ENCODE results near the gene SPRY4.

DNA sequence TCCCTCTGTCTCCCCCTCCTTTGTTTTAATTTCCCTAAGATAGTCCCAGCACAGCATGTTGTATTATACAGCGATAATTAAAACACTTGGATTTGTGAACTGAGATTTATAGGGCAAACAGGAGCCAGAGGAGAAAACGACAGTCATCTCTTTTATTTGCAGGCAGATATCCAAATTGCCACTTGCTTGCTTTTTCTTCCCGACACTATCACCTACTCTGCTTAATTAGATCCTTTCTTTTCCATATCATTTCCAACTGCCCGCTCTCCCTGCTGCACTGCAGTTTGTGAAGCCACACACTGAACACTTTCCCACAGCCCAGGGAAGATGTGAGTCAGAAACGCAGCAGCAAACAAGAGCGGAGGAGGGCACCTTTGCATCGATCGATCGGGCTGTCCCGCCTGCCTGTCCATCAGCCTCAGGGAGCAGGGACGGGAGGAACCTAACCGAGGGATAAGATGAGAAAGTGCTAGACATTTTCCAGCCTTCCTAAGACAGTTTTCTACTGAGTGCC, 35.8 kb upstream of the SPRY4 start:
- TF ChIP-seq, protein P1, sequence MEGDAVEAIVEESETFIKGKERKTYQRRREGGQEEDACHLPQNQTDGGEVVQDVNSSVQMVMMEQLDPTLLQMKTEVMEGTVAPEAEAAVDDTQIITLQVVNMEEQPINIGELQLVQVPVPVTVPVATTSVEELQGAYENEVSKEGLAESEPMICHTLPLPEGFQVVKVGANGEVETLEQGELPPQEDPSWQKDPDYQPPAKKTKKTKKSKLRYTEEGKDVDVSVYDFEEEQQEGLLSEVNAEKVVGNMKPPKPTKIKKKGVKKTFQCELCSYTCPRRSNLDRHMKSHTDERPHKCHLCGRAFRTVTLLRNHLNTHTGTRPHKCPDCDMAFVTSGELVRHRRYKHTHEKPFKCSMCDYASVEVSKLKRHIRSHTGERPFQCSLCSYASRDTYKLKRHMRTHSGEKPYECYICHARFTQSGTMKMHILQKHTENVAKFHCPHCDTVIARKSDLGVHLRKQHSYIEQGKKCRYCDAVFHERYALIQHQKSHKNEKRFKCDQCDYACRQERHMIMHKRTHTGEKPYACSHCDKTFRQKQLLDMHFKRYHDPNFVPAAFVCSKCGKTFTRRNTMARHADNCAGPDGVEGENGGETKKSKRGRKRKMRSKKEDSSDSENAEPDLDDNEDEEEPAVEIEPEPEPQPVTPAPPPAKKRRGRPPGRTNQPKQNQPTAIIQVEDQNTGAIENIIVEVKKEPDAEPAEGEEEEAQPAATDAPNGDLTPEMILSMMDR (conservative IDR thresholded peaks at IDR 0.05) = no peak
- no peak for TF ChIP-seq ZFX (IDR thresholded peaks at IDR 0.05)

Measured in C4-2B (cell line).